ENCODE data around the gene RNGTT. TPM values are rescaled to one million over a fixed set of nuclear protein-coding genes. Genes with fewer than 3 reads are reported as not detected.

RNGTT gene
- total RNA-seq, 3 donors from 2014 or later = 21.0 to 23.4 (median 21.5) TPM

DNA sequence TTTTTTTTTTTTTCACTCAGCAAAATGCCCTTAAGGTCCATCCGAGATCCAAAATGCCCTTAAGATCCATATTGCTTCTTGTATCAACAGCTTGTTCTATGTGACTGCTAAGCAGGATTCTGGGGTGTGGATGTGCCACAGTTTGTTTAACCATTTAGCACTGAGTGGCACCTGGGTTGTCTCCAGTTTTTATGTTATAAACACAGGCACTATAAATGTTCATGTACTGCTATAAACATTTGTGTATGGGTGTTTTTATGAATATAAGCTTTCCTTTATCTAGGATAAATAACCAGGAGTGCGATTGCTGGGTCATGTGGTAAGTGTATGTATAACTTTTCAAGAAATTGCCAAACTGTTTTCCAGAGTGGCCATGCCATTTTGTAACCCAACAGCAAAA lies 386.0 kb downstream of the RNGTT start:
- no peaks in the 10 kb centered on the region for H3K4me1 Mint-ChIP-seq (ENCODE audit: low read depth)
- H3K27me3 Mint-ChIP-seq (ENCODE audit: low read depth) = no peaks in the 10 kb centered on the region
- peaks cover 4% of the 10 kb centered on the region for H3K9me3 Mint-ChIP-seq
- no peak overlapping the region for H3K4me3 Mint-ChIP-seq
- DNase-seq (no peak), ATAC-seq (no peak)
- H3K36me3 Mint-ChIP-seq (ENCODE audit: insufficient read depth) = no peaks in the 10 kb centered on the region

DNA sequence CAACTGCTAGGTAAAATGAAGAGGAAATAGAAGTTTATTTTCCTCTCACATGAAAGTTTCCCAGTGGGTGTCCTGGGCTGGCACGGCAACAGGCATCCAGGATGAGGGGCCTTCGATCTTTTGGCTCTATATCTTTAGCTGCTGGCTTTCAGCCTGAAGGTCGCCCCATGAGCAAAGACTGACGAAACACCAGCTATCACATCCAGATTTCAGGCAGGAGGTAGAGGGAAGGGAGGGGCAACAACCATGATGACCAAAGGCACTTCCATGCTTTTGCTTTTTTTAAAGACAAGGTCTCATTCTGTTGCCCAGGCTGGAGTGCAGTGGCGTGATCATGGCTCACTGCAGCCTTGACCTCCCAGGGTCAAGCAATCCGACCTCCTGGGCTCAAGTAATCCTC lies 387.9 kb downstream of the RNGTT start:
- Mint-ChIP-seq H3K4me3 (no peak overlapping the region), H3K36me3 (ENCODE audit: insufficient read depth) (no peaks in the 10 kb centered on the region), H3K9me3 (peaks cover 5% of the 10 kb centered on the region), H3K4me1 (ENCODE audit: low read depth) (no peaks in the 10 kb centered on the region), H3K27me3 (ENCODE audit: low read depth) (no peaks in the 10 kb centered on the region)
- ATAC-seq (no peak), DNase-seq (no peak)

DNA sequence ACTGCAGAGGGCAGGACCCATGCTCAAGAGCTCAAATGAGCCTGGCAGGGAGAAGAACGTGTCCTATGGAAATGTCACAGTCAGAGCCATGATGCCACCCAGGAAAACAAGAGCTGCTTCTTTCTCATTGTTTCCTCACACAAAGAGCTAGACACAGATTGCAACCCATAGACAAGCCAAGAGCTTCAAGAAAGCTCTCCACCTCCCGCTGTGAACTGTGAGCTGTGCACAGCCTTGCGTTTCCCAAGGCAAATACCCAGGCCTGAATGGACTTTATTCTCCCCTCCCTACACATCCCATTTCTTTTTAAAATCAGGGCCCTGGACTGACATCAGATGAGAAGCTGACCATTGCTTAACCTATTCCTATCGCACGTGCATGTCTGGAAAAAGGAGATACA lies 388.8 kb downstream of the RNGTT start:
- Mint-ChIP-seq H3K36me3 (ENCODE audit: insufficient read depth) (no peaks in the 10 kb centered on the region), H3K4me1 (ENCODE audit: low read depth) (no peaks in the 10 kb centered on the region), H3K9me3 (peaks cover 5% of the 10 kb centered on the region), H3K4me3 (no peak overlapping the region), H3K27me3 (ENCODE audit: low read depth) (no peaks in the 10 kb centered on the region)
- DNase-seq = no peak
- no peak for ATAC-seq

DNA sequence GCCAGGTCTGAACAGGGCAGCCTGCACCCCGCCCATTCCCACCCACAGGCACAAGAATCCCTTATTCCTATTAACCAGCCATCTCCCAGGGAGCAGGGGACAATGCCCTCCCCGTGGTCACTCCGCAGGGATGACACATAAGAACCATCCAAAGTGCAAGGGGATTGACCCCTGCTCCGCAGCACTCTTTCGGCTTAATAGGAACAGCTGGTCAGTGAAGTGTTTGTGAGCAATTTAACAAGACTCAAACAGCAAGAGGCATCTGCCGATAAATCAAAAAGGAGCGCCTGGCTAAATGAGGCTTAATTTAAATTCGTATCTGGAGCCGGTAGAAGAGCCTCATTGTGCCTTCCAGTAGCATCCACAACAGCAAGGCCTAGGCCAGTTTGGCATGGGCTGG lies 389.4 kb downstream of the RNGTT start:
- no peak for DNase-seq
- H3K4me1 Mint-ChIP-seq (ENCODE audit: low read depth) = no peaks in the 10 kb centered on the region
- H3K9me3 Mint-ChIP-seq = peaks cover 8% of the 10 kb centered on the region
- no peaks in the 10 kb centered on the region for H3K27me3 Mint-ChIP-seq (ENCODE audit: low read depth)
- no peak overlapping the region for H3K4me3 Mint-ChIP-seq
- no peaks in the 10 kb centered on the region for H3K36me3 Mint-ChIP-seq (ENCODE audit: insufficient read depth)
- no peak for ATAC-seq

DNA sequence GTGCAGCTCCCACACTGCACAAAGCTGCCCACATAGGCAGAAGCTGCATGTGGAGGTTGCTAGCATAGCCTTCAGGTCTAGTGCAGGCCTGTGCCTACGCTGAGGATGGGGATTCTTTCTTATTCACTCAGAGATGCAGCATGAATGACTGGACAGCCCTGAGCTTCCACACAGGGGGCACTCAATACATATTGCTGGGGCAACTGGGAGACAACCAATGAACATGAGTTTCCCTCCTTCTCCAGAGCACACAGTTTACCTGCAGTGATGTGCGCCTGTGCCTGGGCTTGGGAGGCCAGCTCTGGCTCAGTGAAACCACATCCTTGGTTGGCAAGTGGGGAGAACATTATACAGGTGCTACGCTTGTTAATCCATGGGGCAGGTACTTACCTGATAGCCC lies 389.9 kb downstream of the RNGTT start:
- no peak overlapping the region for H3K4me3 Mint-ChIP-seq
- H3K4me1 Mint-ChIP-seq (ENCODE audit: low read depth) = no peaks in the 10 kb centered on the region
- no peak for DNase-seq
- H3K27me3 Mint-ChIP-seq (ENCODE audit: low read depth) = no peaks in the 10 kb centered on the region
- no peaks in the 10 kb centered on the region for H3K36me3 Mint-ChIP-seq (ENCODE audit: insufficient read depth)
- H3K9me3 Mint-ChIP-seq = peaks cover 11% of the 10 kb centered on the region
- no peak for ATAC-seq

DNA sequence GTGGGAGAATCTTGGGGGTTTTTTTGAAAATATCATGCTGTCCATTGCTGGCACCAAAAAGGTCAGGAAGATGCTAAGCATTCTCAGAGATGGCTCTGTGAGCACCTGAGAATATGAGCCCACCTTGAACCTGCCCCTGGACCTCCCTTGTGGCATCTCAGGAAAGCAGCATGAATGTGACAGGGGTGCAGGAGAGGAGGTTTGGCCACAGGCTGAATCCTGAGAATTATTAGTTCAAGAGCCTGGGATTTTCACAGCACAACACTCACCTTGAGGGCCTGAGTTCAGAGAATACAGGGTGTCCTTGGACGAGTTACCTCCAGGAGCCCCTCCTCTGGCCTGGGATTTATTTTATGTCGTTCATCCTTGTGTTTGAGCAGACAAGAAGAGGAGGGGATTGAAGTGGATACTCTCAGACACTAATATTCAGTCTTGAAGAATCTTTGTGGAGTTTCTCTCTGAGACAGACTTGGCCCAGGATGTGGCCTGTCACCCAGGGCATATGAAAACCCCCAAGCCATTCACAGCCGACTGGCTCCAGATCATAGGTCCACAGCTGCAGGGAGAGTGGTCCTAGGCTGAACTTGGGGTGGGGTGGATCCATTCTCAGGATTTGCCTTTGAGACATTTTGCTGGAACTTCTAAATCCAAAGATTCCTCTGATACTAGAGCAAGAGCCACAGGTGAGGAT lies 390.8 kb downstream of the RNGTT start:
- ATAC-seq (no peak), DNase-seq (no peak)
- no peak overlapping the region for H3K4me3 Mint-ChIP-seq
- peaks cover 11% of the 10 kb centered on the region for H3K9me3 Mint-ChIP-seq
- no peaks in the 10 kb centered on the region for H3K27me3 Mint-ChIP-seq (ENCODE audit: low read depth)
- no peaks in the 10 kb centered on the region for H3K4me1 Mint-ChIP-seq (ENCODE audit: low read depth)
- H3K36me3 Mint-ChIP-seq (ENCODE audit: insufficient read depth) = no peaks in the 10 kb centered on the region

DNA sequence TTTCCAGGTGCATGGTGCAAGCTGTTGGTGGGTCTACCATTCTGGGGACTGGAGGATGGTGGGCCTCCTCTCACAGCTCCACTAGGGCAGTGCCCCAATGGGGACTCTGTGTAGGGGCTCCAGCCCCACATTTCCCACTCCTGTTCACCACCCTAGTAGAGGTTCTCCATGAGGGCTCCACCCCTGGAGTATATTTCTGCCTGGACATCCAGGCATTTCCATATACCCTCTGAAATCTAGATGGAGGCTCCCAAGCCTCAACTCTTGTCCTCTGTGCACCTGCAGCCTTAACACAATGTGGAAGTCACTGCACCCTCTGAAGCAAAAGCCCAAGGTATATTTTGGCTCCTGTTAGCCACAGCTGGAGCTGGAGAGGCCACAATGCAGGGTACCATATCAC lies 393.5 kb downstream of the RNGTT start:
- Mint-ChIP-seq H3K9me3 (peaks cover 11% of the 10 kb centered on the region), H3K27me3 (ENCODE audit: low read depth) (no peaks in the 10 kb centered on the region), H3K4me1 (ENCODE audit: low read depth) (no peaks in the 10 kb centered on the region), H3K4me3 (no peak overlapping the region), H3K36me3 (ENCODE audit: insufficient read depth) (no peaks in the 10 kb centered on the region)
- ATAC-seq (no peak), DNase-seq (no peak)

DNA sequence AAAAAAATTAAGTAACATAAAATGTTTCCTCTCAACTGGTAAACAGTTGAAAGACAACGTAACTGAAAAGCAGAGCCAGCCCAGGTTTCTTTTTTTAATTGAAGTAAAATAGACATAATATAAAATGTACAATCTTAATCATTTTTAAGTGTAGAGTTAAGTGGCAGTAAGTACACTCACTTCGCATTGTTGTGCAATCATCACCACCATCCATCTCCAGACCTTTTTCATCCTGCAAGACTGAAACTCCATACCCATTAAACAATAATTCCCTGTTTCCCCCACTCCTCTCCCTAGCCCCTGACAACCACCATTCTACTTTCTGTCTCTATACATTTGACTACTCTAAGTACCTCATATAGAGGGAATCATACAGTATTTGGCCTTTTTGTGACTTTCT lies 395.7 kb downstream of the RNGTT start:
- DNase-seq (no peak), ATAC-seq (no peak)
- H3K9me3 Mint-ChIP-seq = peaks cover 11% of the 10 kb centered on the region
- H3K4me1 Mint-ChIP-seq (ENCODE audit: low read depth) = no peaks in the 10 kb centered on the region
- no peak overlapping the region for H3K4me3 Mint-ChIP-seq
- no peaks in the 10 kb centered on the region for H3K36me3 Mint-ChIP-seq (ENCODE audit: insufficient read depth)
- H3K27me3 Mint-ChIP-seq (ENCODE audit: low read depth) = no peaks in the 10 kb centered on the region

DNA sequence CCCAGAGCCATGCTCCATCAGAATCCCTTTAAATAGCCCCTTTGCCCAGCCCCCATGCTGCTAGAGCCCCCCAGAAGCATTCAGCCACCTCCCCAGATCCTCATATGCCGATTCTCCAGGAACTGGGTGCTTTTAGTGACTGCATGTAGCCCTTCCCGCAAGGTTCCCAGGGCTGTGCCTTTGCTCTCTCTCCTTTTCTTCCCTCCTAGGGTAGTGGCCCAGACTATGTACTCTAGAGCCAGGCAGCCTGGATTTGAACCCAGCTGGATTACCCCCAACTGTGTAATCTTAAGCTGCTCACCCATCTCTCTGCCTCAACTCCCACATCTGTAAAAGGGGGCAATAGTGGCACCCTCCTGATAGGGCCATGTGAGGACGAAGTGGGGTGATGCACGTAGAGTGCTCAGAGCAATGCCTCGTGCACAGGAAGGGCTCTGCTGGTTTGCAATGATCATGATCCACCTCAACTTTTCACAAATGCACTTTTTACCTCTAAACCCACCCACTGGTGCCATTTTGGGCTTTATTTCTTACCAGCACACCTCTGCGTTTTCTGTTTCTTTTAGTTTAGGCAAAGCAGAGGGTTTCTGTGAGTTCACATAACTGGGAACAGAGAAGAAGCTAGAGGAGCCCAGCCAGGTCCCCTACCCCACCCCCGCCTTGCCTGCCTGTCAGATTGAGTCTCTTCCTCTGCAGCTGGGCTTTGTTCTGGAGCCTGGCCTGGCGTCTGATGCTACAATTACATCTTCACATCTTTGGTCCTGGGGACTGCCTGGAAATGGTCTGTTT lies 396.5 kb downstream of the RNGTT start:
- Mint-ChIP-seq H3K4me3 (no peak overlapping the region), H3K4me1 (ENCODE audit: low read depth) (peaks cover 2% of the 10 kb centered on the region), H3K9me3 (peaks cover 11% of the 10 kb centered on the region), H3K36me3 (ENCODE audit: insufficient read depth) (no peaks in the 10 kb centered on the region), H3K27me3 (ENCODE audit: low read depth) (no peaks in the 10 kb centered on the region)
- no peak for DNase-seq
- ATAC-seq = no peak

DNA sequence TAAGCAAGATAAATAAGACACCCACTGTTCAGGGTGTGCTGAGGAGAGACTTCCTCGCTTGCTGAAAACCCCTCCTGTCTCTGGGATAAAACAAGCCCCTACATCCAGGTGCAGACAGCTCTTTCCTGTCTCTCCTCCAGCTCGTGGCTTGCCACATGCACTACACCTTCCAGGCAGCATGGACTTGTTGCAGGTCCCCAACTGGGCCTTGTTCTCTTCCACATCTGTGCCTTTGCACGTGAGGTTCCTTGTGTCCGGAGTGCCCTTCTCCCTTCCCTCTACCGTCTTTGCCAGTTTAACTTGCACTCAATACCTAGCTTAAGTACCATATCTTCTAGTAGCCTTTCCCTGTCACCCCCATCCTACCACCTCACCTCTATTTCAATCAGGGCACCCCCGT lies 397.6 kb downstream of the RNGTT start:
- no peaks in the 10 kb centered on the region for H3K27me3 Mint-ChIP-seq (ENCODE audit: low read depth)
- H3K4me3 Mint-ChIP-seq = no peak overlapping the region
- no peak for DNase-seq
- H3K4me1 Mint-ChIP-seq (ENCODE audit: low read depth) = peaks cover 2% of the 10 kb centered on the region
- no peaks in the 10 kb centered on the region for H3K36me3 Mint-ChIP-seq (ENCODE audit: insufficient read depth)
- H3K9me3 Mint-ChIP-seq = peaks cover 7% of the 10 kb centered on the region
- no peak for ATAC-seq

DNA sequence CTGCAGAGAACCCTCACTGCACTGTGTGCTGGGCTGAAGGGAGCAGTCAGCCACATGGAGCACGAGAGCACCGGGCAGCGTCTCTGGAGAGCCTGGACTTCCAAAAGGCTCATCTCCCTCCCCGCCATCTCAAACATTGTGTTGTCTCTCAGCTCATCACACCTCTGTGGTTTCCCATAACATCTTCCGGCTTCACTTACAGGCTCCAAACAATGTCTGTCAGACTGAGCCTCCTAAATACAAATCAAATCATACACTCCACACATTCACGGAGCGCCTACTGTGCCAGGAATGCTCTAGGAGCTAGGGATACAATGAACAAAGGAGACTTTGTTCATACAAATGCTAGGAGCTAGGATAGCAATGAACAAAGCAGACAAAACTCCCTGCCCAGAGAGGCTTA lies 398.0 kb downstream of the RNGTT start:
- peaks cover 2% of the 10 kb centered on the region for H3K4me1 Mint-ChIP-seq (ENCODE audit: low read depth)
- DNase-seq (no peak), ATAC-seq (no peak)
- peaks cover 6% of the 10 kb centered on the region for H3K9me3 Mint-ChIP-seq
- no peak overlapping the region for H3K4me3 Mint-ChIP-seq
- no peaks in the 10 kb centered on the region for H3K27me3 Mint-ChIP-seq (ENCODE audit: low read depth)
- H3K36me3 Mint-ChIP-seq (ENCODE audit: insufficient read depth) = no peaks in the 10 kb centered on the region

DNA sequence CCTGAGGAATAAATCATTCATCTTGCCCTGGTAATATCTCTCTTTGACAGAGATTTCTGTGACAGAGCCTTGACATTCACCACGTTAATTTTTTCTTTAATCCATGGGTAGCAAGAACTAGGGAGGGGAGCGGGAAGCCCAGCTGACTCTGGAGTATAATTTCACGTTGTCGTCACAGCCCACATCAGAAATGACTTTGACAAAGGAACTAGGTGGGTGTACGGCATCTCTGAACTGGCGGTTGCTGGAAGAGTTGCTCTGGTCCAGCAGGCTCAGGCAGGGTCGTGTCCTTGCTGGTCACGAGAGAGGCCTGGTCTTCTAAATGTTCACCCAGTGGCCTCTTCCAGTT lies 400.2 kb downstream of the RNGTT start:
- DNase-seq (no peak), ATAC-seq (no peak)
- Mint-ChIP-seq H3K36me3 (ENCODE audit: insufficient read depth) (no peaks in the 10 kb centered on the region), H3K4me3 (no peak overlapping the region), H3K9me3 (no peaks in the 10 kb centered on the region), H3K27me3 (ENCODE audit: low read depth) (no peaks in the 10 kb centered on the region), H3K4me1 (ENCODE audit: low read depth) (peaks cover 2% of the 10 kb centered on the region)

DNA sequence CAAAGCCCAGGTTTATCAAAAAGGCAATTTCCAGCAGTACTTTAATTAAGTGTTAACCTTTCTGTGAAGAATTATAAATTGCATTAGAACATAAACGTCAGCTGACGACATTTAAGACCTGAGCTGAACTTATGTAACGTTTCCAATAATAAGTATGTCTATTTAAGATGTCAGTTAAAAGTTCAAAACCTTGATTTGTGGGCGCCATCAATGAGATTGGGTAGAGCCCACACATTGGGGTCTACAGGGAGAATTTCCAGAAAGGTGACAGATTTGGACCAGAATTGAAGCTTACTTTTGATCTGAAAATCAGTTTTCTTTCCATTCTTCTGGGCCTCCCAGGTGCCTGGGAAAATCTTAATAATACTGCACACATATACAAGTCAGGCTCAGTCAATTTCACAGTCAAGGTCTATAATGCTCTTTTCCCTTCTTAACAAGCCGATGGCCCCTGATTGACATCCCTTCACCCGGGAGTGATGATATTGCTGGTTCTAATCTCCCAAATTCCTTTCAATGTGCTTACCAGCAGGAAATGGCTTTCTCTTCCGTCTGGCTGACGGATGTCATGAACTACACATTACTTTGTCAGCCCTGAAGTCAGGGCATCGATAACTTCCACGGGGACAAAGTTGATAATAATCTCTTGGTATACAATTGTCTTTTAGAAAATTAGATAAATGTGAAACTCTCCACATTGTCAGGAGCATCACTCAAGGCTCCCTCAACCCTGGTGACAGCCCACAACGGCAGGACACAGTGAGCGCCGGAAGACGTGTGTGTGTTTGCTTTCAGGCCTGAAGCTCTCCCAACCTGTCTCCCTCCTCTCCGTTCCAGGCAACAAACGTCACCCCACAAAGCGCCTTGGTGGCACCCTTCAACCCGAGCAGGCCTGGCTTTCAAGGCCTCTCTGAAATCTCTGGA lies 400.8 kb downstream of the RNGTT start:
- ATAC-seq = no peak
- Mint-ChIP-seq H3K9me3 (no peaks in the 10 kb centered on the region), H3K36me3 (ENCODE audit: insufficient read depth) (no peaks in the 10 kb centered on the region)

DNA sequence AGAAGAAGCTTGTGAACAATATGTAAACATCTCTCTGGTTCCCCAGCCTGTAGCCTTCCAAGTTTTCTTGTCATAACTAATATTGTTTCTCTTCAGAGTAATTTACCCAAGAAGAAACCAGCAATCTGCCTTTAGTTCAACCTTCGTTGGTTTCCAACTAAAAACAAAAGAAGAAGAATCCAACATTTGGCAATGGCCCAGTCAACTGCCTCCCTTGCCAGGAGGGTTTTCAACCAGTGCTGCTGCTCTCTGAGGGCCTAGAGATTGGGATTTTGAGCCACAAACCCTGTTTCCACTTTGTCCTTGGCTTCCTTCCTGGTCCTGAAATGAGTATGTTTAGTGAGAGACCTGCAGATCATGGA lies 401.5 kb downstream of the RNGTT start:
- ATAC-seq (no peak), DNase-seq (no peak)
- Mint-ChIP-seq H3K36me3 (ENCODE audit: insufficient read depth) (no peaks in the 10 kb centered on the region), H3K4me3 (no peak overlapping the region), H3K9me3 (no peaks in the 10 kb centered on the region), H3K4me1 (ENCODE audit: low read depth) (peaks cover 2% of the 10 kb centered on the region), H3K27me3 (ENCODE audit: low read depth) (no peaks in the 10 kb centered on the region)

More for the DNA sequence above, 400.8 kb downstream of the RNGTT start:
- Mint-ChIP-seq H3K4me1 (ENCODE audit: low read depth) (peaks cover 2% of the 10 kb centered on the region), H3K4me3 (no peak overlapping the region), H3K27me3 (ENCODE audit: low read depth) (no peaks in the 10 kb centered on the region)
- DNase-seq = no peak
